Body of pancreas (tissue), 4 donors: ENCODE data around the gene MSANTD3.

Experiments
- POLR2A ChIP-seq, 3 donors: fragments of 450-650 bp; IDR thresholded peaks; one replicate each; pipeline ENCODE4 v1.6.1; 2016; ENCODE audit warnings: antibody characterized with exemption in 3 of 3, mild to moderate bottlenecking in 2 of 3
- TF ChIP-seq, protein P1 (sequence below), 7 experiments: fragments of 450-650 bp in 4 of 7; fragments of 200-600 bp in 3 of 7; sonication (generic) in 3 of 7; IDR thresholded peaks; one replicate each; pipeline ENCODE4 v1.5.1; 2016 to 2019; ENCODE audit warnings: antibody characterized with exemption in 7 of 7

DNA sequence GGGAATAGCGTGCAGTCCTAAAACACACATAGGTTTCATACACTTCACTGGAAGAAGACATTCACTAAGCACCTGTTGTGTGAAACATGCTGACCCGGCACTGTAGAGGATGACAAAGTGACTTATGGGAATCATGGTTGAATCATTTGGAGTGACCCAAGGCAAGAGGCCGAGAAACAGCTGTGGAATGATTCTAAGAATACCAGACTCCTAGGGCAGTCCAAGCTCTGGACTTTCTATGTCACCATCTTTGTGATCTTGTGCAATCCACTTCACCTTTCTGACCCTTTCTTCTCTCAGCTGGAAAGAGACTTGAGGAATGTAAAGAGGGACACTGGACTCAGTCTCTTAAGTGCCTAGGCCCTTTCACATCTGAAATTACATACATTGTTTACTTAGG lies 13.1 kb downstream of the MSANTD3 start:
- TF ChIP-seq, protein P1, sequence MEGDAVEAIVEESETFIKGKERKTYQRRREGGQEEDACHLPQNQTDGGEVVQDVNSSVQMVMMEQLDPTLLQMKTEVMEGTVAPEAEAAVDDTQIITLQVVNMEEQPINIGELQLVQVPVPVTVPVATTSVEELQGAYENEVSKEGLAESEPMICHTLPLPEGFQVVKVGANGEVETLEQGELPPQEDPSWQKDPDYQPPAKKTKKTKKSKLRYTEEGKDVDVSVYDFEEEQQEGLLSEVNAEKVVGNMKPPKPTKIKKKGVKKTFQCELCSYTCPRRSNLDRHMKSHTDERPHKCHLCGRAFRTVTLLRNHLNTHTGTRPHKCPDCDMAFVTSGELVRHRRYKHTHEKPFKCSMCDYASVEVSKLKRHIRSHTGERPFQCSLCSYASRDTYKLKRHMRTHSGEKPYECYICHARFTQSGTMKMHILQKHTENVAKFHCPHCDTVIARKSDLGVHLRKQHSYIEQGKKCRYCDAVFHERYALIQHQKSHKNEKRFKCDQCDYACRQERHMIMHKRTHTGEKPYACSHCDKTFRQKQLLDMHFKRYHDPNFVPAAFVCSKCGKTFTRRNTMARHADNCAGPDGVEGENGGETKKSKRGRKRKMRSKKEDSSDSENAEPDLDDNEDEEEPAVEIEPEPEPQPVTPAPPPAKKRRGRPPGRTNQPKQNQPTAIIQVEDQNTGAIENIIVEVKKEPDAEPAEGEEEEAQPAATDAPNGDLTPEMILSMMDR (IDR thresholded peaks at IDR 0.05), result no peak
- no peak for TF ChIP-seq POLR2A (IDR thresholded peaks at IDR 0.05)
